OCI-LY3 (cell line): ENCODE measurements around the gene NEK10.

Source experiments
- CTCF ChIP-seq: fragments of 200-600, 300-600 bp; sonication (generic); IDR thresholded peaks from 2 replicates; pipeline ENCODE4 v1.5.1; 2014; ENCODE audit warnings: antibody characterized with exemption, low read length, low read depth
- EZH2phosphoT487 ChIP-seq: fragments of 200-600 bp; shearing (Covaris generic); IDR thresholded peaks from 2 replicates; pipeline ENCODE4 v1.6.1; 2018; ENCODE audit warnings: antibody characterized with exemption, mixed run types, low read depth

GRCh38 chr3:27114129-27114528 lies 255.1 kb downstream of the NEK10 start:
- TF ChIP-seq CTCF, result no peak
- TF ChIP-seq EZH2phosphoT487, result no peak
